SK-N-SH (cell line): ENCODE data around the gene ITFG1. TPM values are rescaled to one million over a fixed set of nuclear protein-coding genes. Genes with fewer than 3 reads are reported as not detected.

Source experiments
- CTCF ChIA-PET: fragments of 300-600, 350-600 bp; formaldehyde crosslinking; extraction: SDS; loops from one replicate; lab custom pipeline; 2021; lab: Yijun Ruan, JAX
- POLR2A ChIA-PET: fragments of 350-600 bp; sonication (Branson Sonifier 250); formaldehyde crosslinking; extraction: SDS; loops from one replicate; lab custom pipeline; 2020; ENCODE audit warnings: antibody characterized with exemption, inconsistent platforms; lab: Yijun Ruan, JAX
- DNase-seq: peaks from one replicate; pipeline ENCODE4 v3.0.0; 2012
- H2AFZ ChIP-seq: fragments of 200-600 bp; sonication (generic); 2 replicates; pipeline ENCODE4 v1.8.1; 2016; ENCODE audit warnings: antibody characterized with exemption, mild to moderate bottlenecking, low read depth
- H3F3A ChIP-seq: fragments of 200-600 bp; sonication (generic); replicated peaks from 2 replicates; pipeline ENCODE3; 2016; ENCODE audit warnings: antibody characterized with exemption, mild to moderate bottlenecking; ENCODE audit not compliant: insufficient read depth
- H3K27ac ChIP-seq, 2 experiments: fragments of 200-500 bp in 1 of 2; fragments of 200-600 bp in 1 of 2; sonication (Bioruptor generic) in 1 of 2; sonication (generic), shearing (Covaris generic) in 1 of 2; 2 replicates each; pipeline versions ENCODE4 v1.5.1 to v1.6.1; 2014 to 2016; ENCODE audit warnings: low read depth in 2 of 2, inconsistent platforms in 1 of 2, low read length in 1 of 2, mild to moderate bottlenecking in 1 of 2, mixed read lengths in 1 of 2
- H3K27me3 ChIP-seq: fragments of 200-600 bp; sonication (generic), shearing (Covaris generic); 2 replicates; pipeline ENCODE4 v1.6.1; 2016; ENCODE audit warnings: mixed run types; ENCODE audit not compliant: insufficient read depth
- H3K36me3 ChIP-seq, 2 experiments: fragments of 200-500 bp in 1 of 2; fragments of 200-600 bp in 1 of 2; sonication (Bioruptor generic) in 1 of 2; sonication (generic) in 1 of 2; replicated peaks in 1 of 2; 2 replicates each; pipeline versions ENCODE3 to v1.5.1; 2014 to 2016; ENCODE audit warnings: low read length in 1 of 2, mild to moderate bottlenecking in 1 of 2; ENCODE audit not compliant: insufficient read depth in 2 of 2, control insufficient read depth in 1 of 2
- H3K4me1 ChIP-seq, 2 experiments: fragments of 200-500 bp in 1 of 2; fragments of 200-600 bp in 1 of 2; sonication (Bioruptor generic) in 1 of 2; sonication (generic), shearing (Covaris generic) in 1 of 2; 2 replicates each; pipeline versions ENCODE4 v1.5.1 to v1.6.1; 2014 to 2016; ENCODE audit warnings: low read depth in 1 of 2, low read length in 1 of 2, mixed run types in 1 of 2; ENCODE audit not compliant: insufficient read depth in 2 of 2, control insufficient read depth in 1 of 2
- H3K4me2 ChIP-seq: fragments of 200-600 bp; sonication (generic), shearing (Covaris generic); 2 replicates; pipeline ENCODE4 v1.6.1; 2017; ENCODE audit warnings: mixed run types
- H3K4me3 ChIP-seq, 2 experiments: fragments of 200-500 bp in 1 of 2; fragments of 200-600 bp in 1 of 2; sonication (Bioruptor generic) in 1 of 2; sonication (generic), shearing (Covaris generic) in 1 of 2; 2 replicates each; pipeline versions ENCODE4 v1.5.1 to v1.8.1; 2014 to 2016; ENCODE audit warnings: low read depth in 2 of 2, inconsistent platforms in 1 of 2, low read length in 1 of 2, mild to moderate bottlenecking in 1 of 2, mixed read lengths in 1 of 2, moderate library complexity in 1 of 2
- H3K79me2 ChIP-seq: fragments of 200-600 bp; sonication (generic); 2 replicates; pipeline ENCODE4 v1.8.1; 2017; ENCODE audit warnings: mild to moderate bottlenecking; ENCODE audit not compliant: insufficient read depth
- H3K9ac ChIP-seq: fragments of 200-600 bp; sonication (generic); 2 replicates; pipeline ENCODE4 v1.6.1; 2017; ENCODE audit warnings: mixed run types
- H3K9me2 ChIP-seq: fragments of 200-600 bp; sonication (generic); 2 replicates; pipeline ENCODE4 v1.6.1; 2017; ENCODE audit warnings: mixed run types
- H3K9me3 ChIP-seq: fragments of 200-600 bp; sonication (generic); 2 replicates; pipeline ENCODE4 v1.6.1; 2017; ENCODE audit warnings: mixed run types, mild to moderate bottlenecking, moderate library complexity
- H4K20me1 ChIP-seq: fragments of 200-600 bp; sonication (generic); 2 replicates; pipeline ENCODE4 v1.6.1; 2017; ENCODE audit warnings: mild to moderate bottlenecking, mixed run types; ENCODE audit not compliant: insufficient read depth
- ELF1 ChIP-seq: IDR thresholded peaks from 2 replicates; pipeline ENCODE4 v1.4.0; 2012
- EP300 ChIP-seq, 2 experiments: IDR thresholded peaks; 2 replicates each; pipeline versions ENCODE4 v1.4.0 to v1.6.1; 2012; ENCODE audit warnings: borderline replicate concordance in 1 of 2, low read depth in 1 of 2, low read length in 1 of 2
- FOXJ3 ChIP-seq: sonication (generic); formaldehyde crosslinking; IDR thresholded peaks from 2 replicates; pipeline ENCODE4 v1.5.1; 2020; ENCODE audit warnings: mild to moderate bottlenecking, missing genetic modification reagents
- FOXM1 ChIP-seq: IDR thresholded peaks from 2 replicates; pipeline ENCODE4 v1.4.0; 2012; ENCODE audit warnings: low read depth, mild to moderate bottlenecking
- IRF3 ChIP-seq: fragments of 150-350 bp; IDR thresholded peaks from 2 replicates; pipeline ENCODE4 v1.6.1; 2016; ENCODE audit warnings: mild to moderate bottlenecking, low read depth, low read length
- MEF2A ChIP-seq: IDR thresholded peaks from 2 replicates; pipeline ENCODE4 v1.4.0; 2012; ENCODE audit warnings: low read depth, borderline replicate concordance
- NFIC ChIP-seq: IDR thresholded peaks from 2 replicates; pipeline ENCODE4 v1.4.0; 2012; ENCODE audit warnings: borderline replicate concordance
- NRF1 ChIP-seq: IDR thresholded peaks from 2 replicates; pipeline ENCODE4 v1.6.1; 2012; ENCODE audit warnings: low read depth, mild to moderate bottlenecking, low read length
- REST ChIP-seq: IDR thresholded peaks from 2 replicates; pipeline ENCODE4 v1.6.1; 2012; ENCODE audit warnings: mild to moderate bottlenecking, low read depth, low read length, moderate library complexity
- SIN3A ChIP-seq: IDR thresholded peaks from 2 replicates; pipeline ENCODE4 v1.6.1; 2012; ENCODE audit warnings: low read depth, mild to moderate bottlenecking, low read length, moderate library complexity, borderline replicate concordance
- SMC3 ChIP-seq: IDR thresholded peaks from 2 replicates; pipeline ENCODE4 v1.6.1; 2012; ENCODE audit warnings: low read depth, low read length, improper control_type of control experiment
- USF1 ChIP-seq: IDR thresholded peaks from 2 replicates; pipeline ENCODE4 v1.4.0; 2012; ENCODE audit warnings: low read depth, borderline replicate concordance
- USF2 ChIP-seq: fragments of 150-350 bp; IDR thresholded peaks from 2 replicates; pipeline ENCODE4 v1.6.1; 2017; ENCODE audit warnings: antibody characterized with exemption, low read length, low read depth, borderline replicate concordance
- whole genome bisulfite sequencing: methylation state at CpG from one replicate; pipeline ENCODE4 v1.1.6; 2017; ENCODE audit warnings: low lambda C conversion rate; 5-methylcytosine and 5-hydroxymethylcytosine counted together
- polyA plus RNA-seq, 3 experiments: library from polyadenylated mRNA; depleted of rRNA; stranded (reverse); fragments of >200 nt; gene quantifications; 2 replicates each; pipeline ENCODE4 v1.2.3, GENCODE V29; 2012

ITFG1 gene
- polyA plus RNA-seq, 1 of the 3 experiments (the other 2 are of a cell fraction) = 48.6 TPM

- no peaks in the 10 kb centered on the region for H3K27me3 ChIP-seq
- peaks cover 33 to 34% of the 10 kb centered on the region in 2 experiments for H3K36me3 ChIP-seq
- no peak for TF ChIP-seq EP300 (IDR thresholded peaks at IDR 0.05; ENCODE audit: borderline replicate concordance in 1 of 2, low read depth in 1 of 2, low read length in 1 of 2)
- no peak for TF ChIP-seq NFIC
- no peak for TF ChIP-seq NRF1
- TF ChIP-seq USF1 = no peak
- TF ChIP-seq MEF2A = no peak
- no peak for TF ChIP-seq FOXJ3 (CRISPR knock-in tag)
- no peak for TF ChIP-seq USF2
- no peak for TF ChIP-seq SIN3A
- TF ChIP-seq SMC3 = no peak
- no peak for TF ChIP-seq REST
- no peak for TF ChIP-seq FOXM1
- no peak for TF ChIP-seq ELF1
- no peak for TF ChIP-seq IRF3
- no peak overlapping the region for H3K27ac ChIP-seq
- H3F3A ChIP-seq = no peaks in the 10 kb centered on the region
- POLR2A ChIA-PET = no interaction called here
- H3K9ac ChIP-seq = no peak overlapping the region
- CTCF ChIA-PET = no interaction called here
- no peak overlapping the region for H2AFZ ChIP-seq
- H3K9me3 ChIP-seq = no peaks in the 10 kb centered on the region
- WGBS = 92% methylated on average over 2 of the region's 2 CpGs
- H3K9me2 ChIP-seq = no peaks in the 10 kb centered on the region
- no peaks in the 10 kb centered on the region for H4K20me1 ChIP-seq
- 0 out of 2 replicates have a peak, but pooled peaks cover 3% of the 10 kb centered on the region for H3K79me2 ChIP-seq
- no peaks in the 10 kb centered on the region for H3K4me1 ChIP-seq
- H3K4me3 ChIP-seq = no peak overlapping the region
- no peak for DNase-seq
- H3K4me2 ChIP-seq = no peak overlapping the region
Measured at GRCh38 chr16:47499080-47499699, 38.3 kb upstream of the ITFG1 start.
